ENCODE measurements around the gene POTEF. TPM values are rescaled to one million over a fixed set of nuclear protein-coding genes. Genes with fewer than 3 reads are reported as not detected.
A peak's percentile ranks its signal among the peaks of the same experiment; 100 is the strongest.
"Not testable (repeated sequence)": the region's sequence is repeated elsewhere in the genome, so short reads cannot be mapped to it uniquely, and the experiment has no call there.

The POTEF gene
- total RNA-seq, 1 donor from 2014 or later, result 8.4 TPM

GRCh38 chr2:130053217-130053911, 75.7 kb downstream of the POTEF start:
- H3K4me3 Mint-ChIP-seq (ENCODE audit: unreplicated experiment), result not testable (repeated sequence)

GRCh38 chr2:130052376-130052775, 76.6 kb downstream of the POTEF start:
- DNase-seq (ENCODE audit: low spot score); H3K9me3 Mint-ChIP-seq (ENCODE audit: low read depth); H3K27ac Mint-ChIP-seq (ENCODE audit: unreplicated experiment); H3K4me1 Mint-ChIP-seq (ENCODE audit: low read depth); H3K36me3 Mint-ChIP-seq (ENCODE audit: low read depth); H3K27me3 Mint-ChIP-seq (ENCODE audit: low read depth); H3K4me3 Mint-ChIP-seq (ENCODE audit: unreplicated experiment): not testable (repeated sequence)

More at GRCh38 chr2:130053217-130053911, 75.7 kb downstream of the POTEF start:
- not testable (repeated sequence) for DNase-seq (ENCODE audit: low spot score); H3K36me3 Mint-ChIP-seq (ENCODE audit: low read depth); H3K9me3 Mint-ChIP-seq (ENCODE audit: low read depth); H3K27ac Mint-ChIP-seq (ENCODE audit: unreplicated experiment); H3K27me3 Mint-ChIP-seq (ENCODE audit: low read depth); H3K4me1 Mint-ChIP-seq (ENCODE audit: low read depth)

- not testable (repeated sequence) for H3K9me3 Mint-ChIP-seq (ENCODE audit: low read depth); H3K36me3 Mint-ChIP-seq (ENCODE audit: low read depth); H3K27ac Mint-ChIP-seq (ENCODE audit: unreplicated experiment); DNase-seq (ENCODE audit: low spot score); H3K4me1 Mint-ChIP-seq (ENCODE audit: low read depth); H3K27me3 Mint-ChIP-seq (ENCODE audit: low read depth); H3K4me3 Mint-ChIP-seq (ENCODE audit: unreplicated experiment)
Observed at GRCh38 chr2:130048422-130048821, 80.6 kb downstream of the POTEF start.

GRCh38 chr2:130038265-130038603, 90.8 kb downstream of the POTEF start:
- not testable (repeated sequence) for H3K27ac Mint-ChIP-seq (ENCODE audit: unreplicated experiment); H3K9me3 Mint-ChIP-seq (ENCODE audit: low read depth); H3K4me3 Mint-ChIP-seq (ENCODE audit: unreplicated experiment); H3K27me3 Mint-ChIP-seq (ENCODE audit: low read depth); H3K4me1 Mint-ChIP-seq (ENCODE audit: low read depth); H3K36me3 Mint-ChIP-seq (ENCODE audit: low read depth); DNase-seq (ENCODE audit: low spot score)

GRCh38 chr2:130025931-130026330, 103.1 kb downstream of the POTEF start:
- not testable (repeated sequence) for H3K36me3 Mint-ChIP-seq (ENCODE audit: low read depth); H3K4me3 Mint-ChIP-seq (ENCODE audit: unreplicated experiment); H3K9me3 Mint-ChIP-seq (ENCODE audit: low read depth); H3K27me3 Mint-ChIP-seq (ENCODE audit: low read depth); H3K27ac Mint-ChIP-seq (ENCODE audit: unreplicated experiment); DNase-seq (ENCODE audit: low spot score); H3K4me1 Mint-ChIP-seq (ENCODE audit: low read depth)
- peak; percentile 8 for TF ChIP-seq CTCF (IDR thresholded peaks at IDR 0.05)

Other genes with a start within 250 kb of the POTEF start
- 0.24 to 0.37 TPM (median 0.31 TPM) in 3 replicates for gene RAB6C, start 149.6 kb downstream of the POTEF start, total RNA-seq
- gene CCDC74B, start 15.9 kb upstream of the POTEF start, total RNA-seq, result 1.0 to 3.0 TPM (median 1.2 TPM) in 3 replicates
- gene SMPD4, start 52.4 kb upstream of the POTEF start, total RNA-seq, result 50.7 to 67.1 TPM (median 58.3 TPM) in 3 replicates
- 255 to 269 TPM (median 260 TPM) in 3 replicates for gene MZT2B, start 53.0 kb upstream of the POTEF start, total RNA-seq
- not detected in 3 replicates for gene TUBA3E, start 69.2 kb upstream of the POTEF start, total RNA-seq
- gene IMP4, start 213.7 kb upstream of the POTEF start, total RNA-seq, result 43.5 to 50.1 TPM (median 48.4 TPM) in 3 replicates
- 24.0 to 31.9 TPM (median 26.0 TPM) in 3 replicates for gene PTPN18, start 226.8 kb upstream of the POTEF start, total RNA-seq

Data from chondrocyte (in vitro differentiated cells).